Esophagus squamous epithelium (tissue), 4 donors: ENCODE data around the gene MTHFSD.

Experiments
- POLR2A ChIP-seq, 4 donors: fragments of 450-650 bp; IDR thresholded peaks; one replicate each; pipeline ENCODE4 v1.6.1; 2017; ENCODE audit warnings: antibody characterized with exemption in 4 of 4, mild to moderate bottlenecking in 4 of 4, moderate library complexity in 3 of 4
- TF ChIP-seq, protein P1 (sequence below), 6 experiments: fragments of 450-650 bp in 4 of 6; fragments of 200-600 bp in 2 of 6; sonication (generic) in 2 of 6; IDR thresholded peaks; one replicate each; pipeline ENCODE4 v1.5.1; 2016 to 2019; ENCODE audit warnings: antibody characterized with exemption in 6 of 6, mild to moderate bottlenecking in 4 of 6, moderate library complexity in 4 of 6

DNA sequence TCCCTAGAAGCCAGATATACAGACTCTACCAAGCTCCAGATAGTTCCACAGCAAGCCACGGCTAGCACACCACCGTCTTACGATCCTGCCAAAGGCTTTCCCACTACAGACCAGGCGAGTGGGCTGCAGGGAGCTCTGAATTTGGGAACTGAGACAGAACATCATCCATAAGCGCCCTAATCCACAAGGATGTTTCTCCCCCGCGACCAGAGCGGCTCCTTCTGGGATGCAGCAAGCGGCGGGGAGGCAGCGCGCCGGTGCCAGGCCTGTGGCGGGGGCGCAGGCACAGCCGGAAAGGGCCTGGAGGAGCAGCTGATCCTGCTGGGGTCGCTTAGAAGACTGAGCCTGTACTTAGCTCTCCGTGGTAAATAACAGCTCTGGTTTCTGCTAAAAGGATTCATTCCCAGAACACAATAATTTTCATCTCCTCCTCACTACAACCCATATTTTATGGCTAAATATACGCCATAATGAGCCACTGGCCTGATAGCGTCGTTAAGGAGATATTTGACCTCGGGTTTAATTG is 60.9 kb downstream of the MTHFSD start:
- TF ChIP-seq, protein P1, sequence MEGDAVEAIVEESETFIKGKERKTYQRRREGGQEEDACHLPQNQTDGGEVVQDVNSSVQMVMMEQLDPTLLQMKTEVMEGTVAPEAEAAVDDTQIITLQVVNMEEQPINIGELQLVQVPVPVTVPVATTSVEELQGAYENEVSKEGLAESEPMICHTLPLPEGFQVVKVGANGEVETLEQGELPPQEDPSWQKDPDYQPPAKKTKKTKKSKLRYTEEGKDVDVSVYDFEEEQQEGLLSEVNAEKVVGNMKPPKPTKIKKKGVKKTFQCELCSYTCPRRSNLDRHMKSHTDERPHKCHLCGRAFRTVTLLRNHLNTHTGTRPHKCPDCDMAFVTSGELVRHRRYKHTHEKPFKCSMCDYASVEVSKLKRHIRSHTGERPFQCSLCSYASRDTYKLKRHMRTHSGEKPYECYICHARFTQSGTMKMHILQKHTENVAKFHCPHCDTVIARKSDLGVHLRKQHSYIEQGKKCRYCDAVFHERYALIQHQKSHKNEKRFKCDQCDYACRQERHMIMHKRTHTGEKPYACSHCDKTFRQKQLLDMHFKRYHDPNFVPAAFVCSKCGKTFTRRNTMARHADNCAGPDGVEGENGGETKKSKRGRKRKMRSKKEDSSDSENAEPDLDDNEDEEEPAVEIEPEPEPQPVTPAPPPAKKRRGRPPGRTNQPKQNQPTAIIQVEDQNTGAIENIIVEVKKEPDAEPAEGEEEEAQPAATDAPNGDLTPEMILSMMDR (IDR thresholded peaks at IDR 0.05) = no peak
- TF ChIP-seq POLR2A (IDR thresholded peaks at IDR 0.05) = no peak
